HepG2 (cell line): ENCODE measurements around the gene USE1. TPM values are rescaled to one million over a fixed set of nuclear protein-coding genes. Genes with fewer than 3 reads are reported as not detected.

ENCODE experiments used
- FOSL2 ChIP-seq: sonication (generic); formaldehyde crosslinking; IDR thresholded peaks from 2 replicates; pipeline ENCODE4 v1.4.0; 2020; ENCODE audit warnings: missing genetic modification reagents
- GATAD1 ChIP-seq: IDR thresholded peaks from 2 replicates; pipeline ENCODE4 v1.6.1; 2016; ENCODE audit warnings: missing genetic modification reagents, missing compliant biosample characterization
- HOXA3 ChIP-seq: sonication (generic); formaldehyde crosslinking; IDR thresholded peaks from 2 replicates; pipeline ENCODE4 v1.5.0; 2020; ENCODE audit warnings: missing genetic modification reagents
- MTA1 ChIP-seq: sonication (generic); formaldehyde crosslinking; IDR thresholded peaks from 2 replicates; pipeline ENCODE4 v1.4.0; 2020; ENCODE audit warnings: missing genetic modification reagents, mild to moderate bottlenecking, borderline replicate concordance
- RAD21 ChIP-seq: fragments of 450-650 bp; formaldehyde crosslinking; IDR thresholded peaks from 2 replicates; pipeline ENCODE4 v1.5.0; 2020; ENCODE audit warnings: mild to moderate bottlenecking
- SMC3 ChIP-seq: IDR thresholded peaks from 2 replicates; pipeline ENCODE4 v1.6.1; 2011; ENCODE audit warnings: low read length, improper control_type of control experiment
- SRSF9 ChIP-seq: fragments of 200-400 bp; formaldehyde crosslinking; IDR thresholded peaks from 2 replicates; pipeline ENCODE4 v1.6.1; 2018; ENCODE audit warnings: borderline replicate concordance, mild to moderate bottlenecking, low read depth, low read length; ENCODE audit not compliant: insufficient read depth, poor library complexity, severe bottlenecking
- STAG1 ChIP-seq: sonication (generic); formaldehyde crosslinking; IDR thresholded peaks from 2 replicates; pipeline ENCODE4 v1.4.0; 2020; ENCODE audit warnings: missing genetic modification reagents
- TEAD3 ChIP-seq: optimal IDR thresholded peaks from 2 replicates; pipeline ENCODE3; 2016; ENCODE audit warnings: borderline replicate concordance
- THAP11 ChIP-seq: IDR thresholded peaks from 2 replicates; pipeline ENCODE4 v1.6.1; 2016; ENCODE audit warnings: missing biosample characterization, missing genetic modification reagents
- YY1 ChIP-seq: IDR thresholded peaks from 2 replicates; pipeline ENCODE4 v1.6.1; 2011; ENCODE audit warnings: low read length, low read depth, moderate library complexity, mild to moderate bottlenecking; ENCODE audit not compliant: insufficient read depth, insufficient replicate concordance
- ZFP36L1 ChIP-seq: sonication (generic); formaldehyde crosslinking; IDR thresholded peaks from 2 replicates; pipeline ENCODE4 v1.8.0; 2022; ENCODE audit warnings: mild to moderate bottlenecking, missing genetic modification reagents, moderate library complexity
- ZNF121 ChIP-seq: sonication (generic); formaldehyde crosslinking; IDR thresholded peaks from 2 replicates; pipeline ENCODE4 v1.5.0; 2020; ENCODE audit warnings: mild to moderate bottlenecking, missing genetic modification reagents
- ZNF224 ChIP-seq: sonication (generic); formaldehyde crosslinking; IDR thresholded peaks from 2 replicates; pipeline ENCODE4 v1.5.0; 2020; ENCODE audit warnings: mild to moderate bottlenecking, missing genetic modification reagents
- polyA plus RNA-seq, 8 experiments: library from polyadenylated mRNA; depleted of rRNA in 3 of 8; stranded (reverse) in 7 of 8; unstranded in 1 of 8; fragments of >200 nt; fragmentation: Illumina TruSeq in 4 of 8; extraction: Trizol in 4 of 8; gene quantifications; 2 replicates each; pipeline versions ENCODE4 v1.2.1 to v1.2.3, GENCODE V29; 2011 to 2016; ENCODE audit warnings: low read depth in 4 of 8, missing spikeins in 1 of 8, mixed read lengths in 1 of 8; ENCODE audit not compliant: insufficient read depth in 1 of 8
- total RNA-seq, 5 experiments: library from RNA; depleted of rRNA; stranded (reverse); fragments of >200 nt; fragmentation: Illumina TruSeq; extraction: Trizol; gene quantifications; 2 replicates each; pipeline ENCODE4 v1.2.3, GENCODE V29; 2016; ENCODE audit warnings: low read depth in 1 of 5
- TF ChIP-seq, protein P1 (sequence below): sonication (generic); formaldehyde crosslinking; IDR thresholded peaks from 2 replicates; pipeline ENCODE4 v1.5.0; 2020; ENCODE audit warnings: mild to moderate bottlenecking, missing genetic modification reagents, moderate library complexity
- TF ChIP-seq, protein P2 (sequence below): sonication (generic); formaldehyde crosslinking; IDR thresholded peaks from 2 replicates; pipeline ENCODE4 v1.4.0; 2020; ENCODE audit warnings: missing genetic modification reagents
- TF ChIP-seq, protein P3 (sequence below): IDR thresholded peaks from 2 replicates; pipeline ENCODE4 v1.6.1; 2016; ENCODE audit warnings: low read depth, borderline replicate concordance
- TF ChIP-seq, protein P4 (sequence below), 2 experiments: sonication (generic) in 1 of 2; formaldehyde crosslinking in 1 of 2; IDR thresholded peaks; 2 replicates each; pipeline versions ENCODE4 v1.4.0 to v1.6.1; 2018 to 2020; ENCODE audit warnings: missing genetic modification reagents in 2 of 2, borderline replicate concordance in 1 of 2, low read depth in 1 of 2, mild to moderate bottlenecking in 1 of 2, missing biosample characterization in 1 of 2
- TF ChIP-seq, protein P5 (sequence below): sonication (generic); formaldehyde crosslinking; IDR thresholded peaks from 2 replicates; pipeline ENCODE4 v1.5.0; 2020; ENCODE audit warnings: missing genetic modification reagents, mild to moderate bottlenecking, borderline replicate concordance

The USE1 gene
- total and polyA plus RNA-seq, 2 of the 13 experiments (the other 11 are each of a cell fraction or from before 2014, with no cell fraction given): 9.9 to 17.6 TPM

DNA sequence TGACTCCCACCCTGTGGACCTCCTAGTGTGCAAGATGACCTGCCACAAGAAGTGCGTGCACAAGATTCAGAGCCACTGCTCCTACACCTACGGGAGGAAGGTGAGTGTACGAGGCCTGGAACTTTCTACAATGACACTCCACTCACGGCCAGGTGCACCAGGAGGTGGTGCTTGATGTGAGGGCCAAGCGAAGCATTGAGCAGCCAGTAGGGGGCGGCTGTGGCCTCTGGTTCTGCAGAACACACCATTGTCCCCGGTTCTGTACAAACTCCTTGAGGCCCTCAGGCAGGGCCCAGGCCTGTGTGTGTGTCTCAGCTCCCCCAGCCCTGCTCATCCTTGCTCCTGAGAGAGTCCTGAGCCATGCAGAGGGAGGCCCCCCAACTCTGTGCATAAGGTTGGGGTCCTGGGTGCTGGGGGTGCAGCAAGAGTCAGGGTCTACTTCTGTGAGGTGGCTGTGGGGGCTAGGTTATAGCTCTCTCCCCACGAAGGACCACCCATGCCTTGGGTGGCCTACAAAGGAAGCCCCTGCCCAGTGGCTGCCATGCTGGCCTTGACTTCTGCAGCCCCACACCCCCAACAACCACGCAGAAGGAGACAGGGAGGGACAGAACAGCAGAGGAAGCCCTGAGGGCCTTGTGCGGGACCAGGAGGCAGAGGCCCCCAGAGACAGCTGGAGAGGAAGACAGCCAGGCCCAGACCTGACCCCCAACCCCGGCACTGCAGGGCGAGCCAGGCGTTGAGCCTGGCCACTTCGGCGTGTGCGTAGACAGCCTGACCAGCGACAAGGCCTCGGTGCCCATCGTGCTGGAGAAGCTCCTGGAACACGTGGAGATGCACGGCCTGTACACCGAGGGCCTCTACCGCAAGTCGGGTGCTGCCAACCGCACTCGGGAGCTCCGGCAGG lies 9.7 kb upstream of the USE1 start (continued):
- TF ChIP-seq, protein P1, sequence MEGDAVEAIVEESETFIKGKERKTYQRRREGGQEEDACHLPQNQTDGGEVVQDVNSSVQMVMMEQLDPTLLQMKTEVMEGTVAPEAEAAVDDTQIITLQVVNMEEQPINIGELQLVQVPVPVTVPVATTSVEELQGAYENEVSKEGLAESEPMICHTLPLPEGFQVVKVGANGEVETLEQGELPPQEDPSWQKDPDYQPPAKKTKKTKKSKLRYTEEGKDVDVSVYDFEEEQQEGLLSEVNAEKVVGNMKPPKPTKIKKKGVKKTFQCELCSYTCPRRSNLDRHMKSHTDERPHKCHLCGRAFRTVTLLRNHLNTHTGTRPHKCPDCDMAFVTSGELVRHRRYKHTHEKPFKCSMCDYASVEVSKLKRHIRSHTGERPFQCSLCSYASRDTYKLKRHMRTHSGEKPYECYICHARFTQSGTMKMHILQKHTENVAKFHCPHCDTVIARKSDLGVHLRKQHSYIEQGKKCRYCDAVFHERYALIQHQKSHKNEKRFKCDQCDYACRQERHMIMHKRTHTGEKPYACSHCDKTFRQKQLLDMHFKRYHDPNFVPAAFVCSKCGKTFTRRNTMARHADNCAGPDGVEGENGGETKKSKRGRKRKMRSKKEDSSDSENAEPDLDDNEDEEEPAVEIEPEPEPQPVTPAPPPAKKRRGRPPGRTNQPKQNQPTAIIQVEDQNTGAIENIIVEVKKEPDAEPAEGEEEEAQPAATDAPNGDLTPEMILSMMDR (CRISPR knock-in tag): peak; percentile 90
- 0 out of 2 replicates have a peak, but pooled peaks have one; percentile 25 for TF ChIP-seq GATAD1 (CRISPR knock-in tag)
- peak; percentile 70 for TF ChIP-seq SMC3
- no peak for TF ChIP-seq ZNF224 (CRISPR knock-in tag)
- peak; percentile 13; the same call in 1 of the 2 replicates for TF ChIP-seq FOSL2
- TF ChIP-seq, protein P2, sequence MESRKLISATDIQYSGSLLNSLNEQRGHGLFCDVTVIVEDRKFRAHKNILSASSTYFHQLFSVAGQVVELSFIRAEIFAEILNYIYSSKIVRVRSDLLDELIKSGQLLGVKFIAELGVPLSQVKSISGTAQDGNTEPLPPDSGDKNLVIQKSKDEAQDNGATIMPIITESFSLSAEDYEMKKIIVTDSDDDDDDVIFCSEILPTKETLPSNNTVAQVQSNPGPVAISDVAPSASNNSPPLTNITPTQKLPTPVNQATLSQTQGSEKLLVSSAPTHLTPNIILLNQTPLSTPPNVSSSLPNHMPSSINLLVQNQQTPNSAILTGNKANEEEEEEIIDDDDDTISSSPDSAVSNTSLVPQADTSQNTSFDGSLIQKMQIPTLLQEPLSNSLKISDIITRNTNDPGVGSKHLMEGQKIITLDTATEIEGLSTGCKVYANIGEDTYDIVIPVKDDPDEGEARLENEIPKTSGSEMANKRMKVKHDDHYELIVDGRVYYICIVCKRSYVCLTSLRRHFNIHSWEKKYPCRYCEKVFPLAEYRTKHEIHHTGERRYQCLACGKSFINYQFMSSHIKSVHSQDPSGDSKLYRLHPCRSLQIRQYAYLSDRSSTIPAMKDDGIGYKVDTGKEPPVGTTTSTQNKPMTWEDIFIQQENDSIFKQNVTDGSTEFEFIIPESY (CRISPR knock-in tag): peak; percentile 26; the same call in 1 of the 2 replicates
- peak; percentile 88 for TF ChIP-seq STAG1 (CRISPR knock-in tag)
- peak; percentile 36; the same call in 1 of the 2 replicates for TF ChIP-seq MTA1 (CRISPR knock-in tag)
- TF ChIP-seq, protein P3, sequence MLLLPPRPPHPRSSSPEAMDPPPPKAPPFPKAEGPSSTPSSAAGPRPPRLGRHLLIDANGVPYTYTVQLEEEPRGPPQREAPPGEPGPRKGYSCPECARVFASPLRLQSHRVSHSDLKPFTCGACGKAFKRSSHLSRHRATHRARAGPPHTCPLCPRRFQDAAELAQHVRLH (CRISPR knock-in tag): 0 out of 2 replicates have a peak, but pooled peaks have one; percentile 21
- TF ChIP-seq THAP11 (CRISPR knock-in tag): peak; percentile 37; the same call in 1 of the 2 replicates
- no peak for TF ChIP-seq SRSF9
- TF ChIP-seq HOXA3 (CRISPR knock-in tag): 0 out of 2 replicates have a peak, but pooled peaks have one; percentile 18
- TF ChIP-seq TEAD3 (CRISPR knock-in tag): no peak
- TF ChIP-seq ZNF121 (CRISPR knock-in tag): 0 out of 2 replicates have a peak, but pooled peaks have one; percentile 22
- TF ChIP-seq, protein P4, sequence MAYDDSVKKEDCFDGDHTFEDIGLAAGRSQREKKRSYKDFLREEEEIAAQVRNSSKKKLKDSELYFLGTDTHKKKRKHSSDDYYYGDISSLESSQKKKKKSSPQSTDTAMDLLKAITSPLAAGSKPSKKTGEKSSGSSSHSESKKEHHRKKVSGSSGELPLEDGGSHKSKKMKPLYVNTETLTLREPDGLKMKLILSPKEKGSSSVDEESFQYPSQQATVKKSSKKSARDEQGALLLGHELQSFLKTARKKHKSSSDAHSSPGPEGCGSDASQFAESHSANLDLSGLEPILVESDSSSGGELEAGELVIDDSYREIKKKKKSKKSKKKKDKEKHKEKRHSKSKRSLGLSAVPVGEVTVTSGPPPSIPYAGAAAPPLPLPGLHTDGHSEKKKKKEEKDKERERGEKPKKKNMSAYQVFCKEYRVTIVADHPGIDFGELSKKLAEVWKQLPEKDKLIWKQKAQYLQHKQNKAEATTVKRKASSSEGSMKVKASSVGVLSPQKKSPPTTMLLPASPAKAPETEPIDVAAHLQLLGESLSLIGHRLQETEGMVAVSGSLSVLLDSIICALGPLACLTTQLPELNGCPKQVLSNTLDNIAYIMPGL (CRISPR knock-in tag; IDR thresholded peaks at IDR 0.05; ENCODE audit: borderline replicate concordance in 1 of 2, low read depth in 1 of 2): 0 out of 4 replicates have a peak, but pooled peaks of 1 of the 2 experiments have one; percentile 72
- peak; percentile 18 for TF ChIP-seq YY1
- TF ChIP-seq RAD21 (CRISPR knock-in tag): peak; percentile 86
- no peak for TF ChIP-seq ZFP36L1 (CRISPR knock-in tag)
- TF ChIP-seq, protein P5, sequence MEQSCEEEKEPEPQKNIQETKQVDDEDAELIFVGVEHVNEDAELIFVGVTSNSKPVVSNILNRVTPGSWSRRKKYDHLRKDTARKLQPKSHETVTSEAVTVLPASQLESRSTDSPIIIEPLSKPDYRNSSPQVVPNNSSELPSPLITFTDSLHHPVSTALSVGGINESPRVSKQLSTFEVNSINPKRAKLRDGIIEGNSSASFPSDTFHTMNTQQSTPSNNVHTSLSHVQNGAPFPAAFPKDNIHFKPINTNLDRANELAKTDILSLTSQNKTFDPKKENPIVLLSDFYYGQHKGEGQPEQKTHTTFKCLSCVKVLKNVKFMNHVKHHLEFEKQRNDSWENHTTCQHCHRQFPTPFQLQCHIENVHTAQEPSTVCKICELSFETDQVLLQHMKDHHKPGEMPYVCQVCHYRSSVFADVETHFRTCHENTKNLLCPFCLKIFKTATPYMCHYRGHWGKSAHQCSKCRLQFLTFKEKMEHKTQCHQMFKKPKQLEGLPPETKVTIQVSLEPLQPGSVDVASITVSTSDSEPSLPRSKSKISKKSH (CRISPR knock-in tag): peak; percentile 34; the same call in 1 of the 2 replicates
